Measurements from ENCODE around the gene TSEN54.

Gene TSEN54

GRCh38 chr17:75504347-75505151 lies 11.8 kb upstream of the TSEN54 start:
- no peaks in the 10 kb centered on the region for H3K9me3 ChIP-seq (ENCODE audit: insufficient read depth, low read length)
- H3F3A ChIP-seq (ENCODE audit: insufficient read depth): no peaks in the 10 kb centered on the region
- TF ChIP-seq EZH2phosphoT487 (conservative IDR thresholded peaks at IDR 0.05; ENCODE audit: low read length): no peak
- TF ChIP-seq CTCF (IDR thresholded peaks at IDR 0.05; ENCODE audit: insufficient read depth, low read length, poor library complexity, severe bottlenecking): peak; percentile 84
- H3K36me3 ChIP-seq (ENCODE audit: low read length): no peaks in the 10 kb centered on the region
- no peak overlapping the region for H2AFZ ChIP-seq (ENCODE audit: low read depth, low read length, severe bottlenecking)
- no peak overlapping the region for H3K9ac ChIP-seq (ENCODE audit: low read length)
- no peak overlapping the region for H3K4me3 ChIP-seq (ENCODE audit: insufficient read depth, low read length, poor library complexity, severe bottlenecking)
- H4K20me1 ChIP-seq (ENCODE audit: low read depth, low read length): no peaks in the 10 kb centered on the region
- no peaks in the 10 kb centered on the region for H3K27me3 ChIP-seq (ENCODE audit: low read length)
- H3K4me2 ChIP-seq (ENCODE audit: low read depth, low read length, poor library complexity, severe bottlenecking): no peak overlapping the region
- H3K79me2 ChIP-seq (ENCODE audit: insufficient read depth, low read length): no peaks in the 10 kb centered on the region
- no peak overlapping the region for H3K27ac ChIP-seq (ENCODE audit: low read depth, low read length)
- H3K9me2 ChIP-seq (replicated peaks; ENCODE audit: insufficient read depth, low read length): no peaks in the 10 kb centered on the region

GRCh38 chr17:75505152-75505409 lies 11.2 kb upstream of the TSEN54 start:
- Histone ChIP-seq H4K20me1 (ENCODE audit: low read depth, low read length) (no peaks in the 10 kb centered on the region), H3K79me2 (ENCODE audit: insufficient read depth, low read length) (no peaks in the 10 kb centered on the region), H3K9ac (ENCODE audit: low read length) (no peak overlapping the region), H3K36me3 (ENCODE audit: low read length) (no peaks in the 10 kb centered on the region), H2AFZ (ENCODE audit: low read depth, low read length, severe bottlenecking) (no peak overlapping the region), H3K4me2 (ENCODE audit: low read depth, low read length, poor library complexity, severe bottlenecking) (no peak overlapping the region), H3K27ac (ENCODE audit: low read depth, low read length) (no peak overlapping the region), H3K27me3 (ENCODE audit: low read length) (no peaks in the 10 kb centered on the region), H3F3A (ENCODE audit: insufficient read depth) (no peaks in the 10 kb centered on the region), H3K9me2 (replicated peaks; ENCODE audit: insufficient read depth, low read length) (no peaks in the 10 kb centered on the region), H3K4me3 (ENCODE audit: insufficient read depth, low read length, poor library complexity, severe bottlenecking) (no peak overlapping the region), H3K9me3 (ENCODE audit: insufficient read depth, low read length) (no peaks in the 10 kb centered on the region)
- TF ChIP-seq CTCF (IDR thresholded peaks at IDR 0.05; ENCODE audit: insufficient read depth, low read length, poor library complexity, severe bottlenecking) (no peak), EZH2phosphoT487 (conservative IDR thresholded peaks at IDR 0.05; ENCODE audit: low read length) (no peak)

GRCh38 chr17:75505640-75506039 lies 10.7 kb upstream of the TSEN54 start:
- H3K4me2 ChIP-seq (ENCODE audit: low read depth, low read length, poor library complexity, severe bottlenecking): no peak overlapping the region
- TF ChIP-seq EZH2phosphoT487 (conservative IDR thresholded peaks at IDR 0.05; ENCODE audit: low read length) (no peak), CTCF (IDR thresholded peaks at IDR 0.05; ENCODE audit: insufficient read depth, low read length, poor library complexity, severe bottlenecking) (no peak)
- H3K9me2 ChIP-seq (replicated peaks; ENCODE audit: insufficient read depth, low read length): no peaks in the 10 kb centered on the region
- no peaks in the 10 kb centered on the region for H3K9me3 ChIP-seq (ENCODE audit: insufficient read depth, low read length)
- no peak overlapping the region for H3K4me3 ChIP-seq (ENCODE audit: insufficient read depth, low read length, poor library complexity, severe bottlenecking)
- no peaks in the 10 kb centered on the region for H4K20me1 ChIP-seq (ENCODE audit: low read depth, low read length)
- H3K9ac ChIP-seq (ENCODE audit: low read length): no peak overlapping the region
- no peaks in the 10 kb centered on the region for H3F3A ChIP-seq (ENCODE audit: insufficient read depth)
- H3K27me3 ChIP-seq (ENCODE audit: low read length): no peaks in the 10 kb centered on the region
- H3K27ac ChIP-seq (ENCODE audit: low read depth, low read length): no peak overlapping the region
- H3K36me3 ChIP-seq (ENCODE audit: low read length): no peaks in the 10 kb centered on the region
- H2AFZ ChIP-seq (ENCODE audit: low read depth, low read length, severe bottlenecking): no peak overlapping the region
- H3K79me2 ChIP-seq (ENCODE audit: insufficient read depth, low read length): no peaks in the 10 kb centered on the region
